Measurements from ENCODE around the gene PAX9. TPM values are rescaled to one million over a fixed set of nuclear protein-coding genes. Genes with fewer than 3 reads are reported as not detected.

Gene PAX9
- total RNA-seq, 1 donor from 2014 or later, result 0.13 TPM

DNA sequence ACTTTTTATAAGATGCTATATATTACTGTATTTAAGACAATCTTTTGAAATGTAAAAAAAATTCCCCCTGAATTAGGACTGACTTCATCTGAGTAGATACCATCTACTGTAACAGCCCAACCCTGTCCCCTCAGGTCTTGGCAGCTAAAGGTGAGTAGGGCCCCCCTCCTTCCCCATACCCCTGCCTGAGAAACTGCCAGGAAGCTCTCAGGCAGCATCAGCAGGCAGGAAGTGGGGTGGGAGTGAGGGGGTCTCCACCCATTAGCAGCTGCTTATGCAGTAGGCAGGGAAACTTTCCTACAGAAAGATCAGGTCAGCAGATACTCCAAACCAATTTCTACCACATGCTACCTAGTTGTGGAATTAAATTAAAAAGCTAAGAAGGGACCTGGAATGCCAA is 62.5 kb downstream of the PAX9 start:
- Histone ChIP-seq H3K4me3 (ENCODE audit: low read depth, low read length) (no peak overlapping the region), H3K27me3 (ENCODE audit: control insufficient read depth, insufficient read depth, low read length) (no peaks in the 10 kb centered on the region), H3K36me3 (ENCODE audit: control insufficient read depth, insufficient read depth, low read length) (no peaks in the 10 kb centered on the region)
- TF ChIP-seq, protein P1, sequence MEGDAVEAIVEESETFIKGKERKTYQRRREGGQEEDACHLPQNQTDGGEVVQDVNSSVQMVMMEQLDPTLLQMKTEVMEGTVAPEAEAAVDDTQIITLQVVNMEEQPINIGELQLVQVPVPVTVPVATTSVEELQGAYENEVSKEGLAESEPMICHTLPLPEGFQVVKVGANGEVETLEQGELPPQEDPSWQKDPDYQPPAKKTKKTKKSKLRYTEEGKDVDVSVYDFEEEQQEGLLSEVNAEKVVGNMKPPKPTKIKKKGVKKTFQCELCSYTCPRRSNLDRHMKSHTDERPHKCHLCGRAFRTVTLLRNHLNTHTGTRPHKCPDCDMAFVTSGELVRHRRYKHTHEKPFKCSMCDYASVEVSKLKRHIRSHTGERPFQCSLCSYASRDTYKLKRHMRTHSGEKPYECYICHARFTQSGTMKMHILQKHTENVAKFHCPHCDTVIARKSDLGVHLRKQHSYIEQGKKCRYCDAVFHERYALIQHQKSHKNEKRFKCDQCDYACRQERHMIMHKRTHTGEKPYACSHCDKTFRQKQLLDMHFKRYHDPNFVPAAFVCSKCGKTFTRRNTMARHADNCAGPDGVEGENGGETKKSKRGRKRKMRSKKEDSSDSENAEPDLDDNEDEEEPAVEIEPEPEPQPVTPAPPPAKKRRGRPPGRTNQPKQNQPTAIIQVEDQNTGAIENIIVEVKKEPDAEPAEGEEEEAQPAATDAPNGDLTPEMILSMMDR (IDR thresholded peaks at IDR 0.05; ENCODE audit: insufficient read depth, low read length, poor library complexity, severe bottlenecking), result no peak
- DNase-seq (ENCODE audit: low read depth), result no peak

DNA sequence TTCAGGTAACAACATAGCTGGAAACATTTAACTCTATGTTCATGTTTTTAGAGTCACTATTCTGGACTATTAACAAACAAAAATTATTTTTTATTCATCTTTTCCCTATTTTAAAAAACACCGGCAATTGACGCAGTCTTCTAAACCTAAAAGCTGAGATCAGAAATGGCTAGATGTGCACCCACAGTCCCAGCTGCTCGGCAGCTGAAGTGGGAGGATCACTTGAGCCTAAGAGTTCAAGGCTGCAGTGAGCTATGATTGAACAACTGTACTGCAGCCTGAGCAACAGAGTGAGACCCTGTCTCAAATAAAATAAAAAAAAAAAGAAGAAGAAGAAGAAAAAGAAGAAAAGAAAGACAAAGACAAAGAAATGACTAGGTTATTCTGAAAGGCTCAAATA is 64.5 kb downstream of the PAX9 start:
- Histone ChIP-seq H3K36me3 (ENCODE audit: control insufficient read depth, insufficient read depth, low read length) (no peaks in the 10 kb centered on the region), H3K4me3 (ENCODE audit: low read depth, low read length) (no peak overlapping the region), H3K27me3 (ENCODE audit: control insufficient read depth, insufficient read depth, low read length) (no peaks in the 10 kb centered on the region)
- TF ChIP-seq, protein P1 (IDR thresholded peaks at IDR 0.05; ENCODE audit: insufficient read depth, low read length, poor library complexity, severe bottlenecking), result no peak
- DNase-seq (ENCODE audit: low read depth), result no peak

Other genes with a start within 250 kb of the PAX9 start
- not detected in 2 replicates for gene NKX2-1, start 141.6 kb upstream of the PAX9 start, total RNA-seq
- not detected in 2 replicates for gene NKX2-8, start 79.2 kb upstream of the PAX9 start, total RNA-seq

Data from kidney epithelial cell (primary cell).